HG03520 (cell line): ENCODE results near the gene CDH13.

Experiments used
- ATAC-seq: cut with Tn5 transposase; IDR thresholded peaks from one replicate; pipeline ENCODE4 v1.9.1; 2021; ENCODE audit warnings: mild to moderate bottlenecking, moderate library complexity; ENCODE audit not compliant: unreplicated experiment

The CDH13 gene

DNA sequence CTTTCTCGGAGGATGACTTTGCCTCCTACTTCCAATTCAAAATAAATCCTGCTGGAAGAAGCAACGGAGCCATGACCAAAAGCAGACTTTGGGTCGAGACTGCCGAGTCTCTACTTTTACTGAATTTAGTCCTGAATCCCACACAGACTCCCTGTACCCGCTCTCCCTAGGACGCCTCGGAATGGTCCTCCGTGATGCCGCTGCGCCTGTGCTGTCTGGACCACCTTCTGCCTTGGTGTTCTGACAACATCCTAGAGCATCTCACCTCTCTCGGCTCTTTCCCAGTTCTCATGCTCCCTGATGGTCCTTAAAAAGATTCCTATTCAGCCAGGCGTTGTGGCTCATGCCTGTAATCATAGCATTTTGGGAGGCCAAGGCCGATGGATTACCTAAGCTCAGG, 999.9 kb downstream of the CDH13 start:
- ATAC-seq = no peak

DNA sequence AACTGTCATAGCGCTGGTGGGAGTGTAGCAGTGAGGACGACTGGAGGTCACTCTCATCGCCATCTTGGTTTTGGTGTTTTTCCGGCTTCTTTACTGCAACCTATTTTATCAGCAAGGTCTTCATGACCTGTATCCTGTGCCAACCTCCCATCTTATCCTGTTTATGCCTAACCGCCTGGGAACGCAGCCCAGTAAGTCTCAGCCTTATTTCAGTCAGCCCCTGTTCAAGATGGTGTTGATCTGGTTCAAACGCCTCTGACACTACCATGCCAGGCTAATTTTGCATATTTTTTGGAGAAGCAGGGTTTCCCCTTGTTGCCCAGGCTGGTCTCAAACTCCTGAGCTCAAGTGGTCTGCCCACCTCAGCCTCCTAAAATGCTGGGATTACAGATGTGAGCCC, 1001.2 kb downstream of the CDH13 start:
- no peak for ATAC-seq

DNA sequence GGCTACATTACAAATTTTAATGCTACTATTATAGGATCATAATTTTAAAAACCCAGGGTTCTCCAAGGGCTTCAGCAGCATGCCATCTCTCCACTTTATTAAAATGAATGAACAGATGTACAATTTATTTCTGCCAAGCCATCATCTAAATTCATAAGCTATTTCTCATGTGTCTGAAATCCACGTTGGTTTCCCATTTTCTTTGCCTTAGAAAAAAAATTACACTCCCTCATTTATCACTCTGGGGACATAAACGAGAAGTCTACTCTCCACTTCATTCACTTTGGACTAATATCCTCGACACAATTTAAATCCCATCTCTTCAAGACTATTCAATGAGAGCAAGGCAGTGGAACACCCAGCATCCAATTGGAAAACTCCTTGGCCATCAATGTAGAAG, 1002.7 kb downstream of the CDH13 start:
- no peak for ATAC-seq

DNA sequence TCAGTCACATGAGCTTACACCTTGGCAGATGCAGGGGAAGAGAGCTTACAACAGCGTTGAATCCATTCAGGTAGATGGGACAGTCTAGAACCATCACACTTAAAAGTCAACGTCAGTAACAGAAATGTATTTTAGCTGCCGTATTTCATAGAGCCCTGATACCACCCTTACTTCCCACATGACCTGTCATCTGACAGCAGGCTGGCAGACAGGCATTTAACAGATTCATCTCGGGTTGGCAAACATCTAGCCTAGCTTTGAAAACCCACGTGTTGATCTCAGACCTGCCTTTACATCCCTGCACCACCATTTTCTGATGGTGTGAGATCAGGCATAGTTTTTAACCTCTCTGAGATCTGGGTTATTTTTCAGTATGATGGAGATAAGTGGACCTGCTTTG, 1003.1 kb downstream of the CDH13 start:
- no peak for ATAC-seq

DNA sequence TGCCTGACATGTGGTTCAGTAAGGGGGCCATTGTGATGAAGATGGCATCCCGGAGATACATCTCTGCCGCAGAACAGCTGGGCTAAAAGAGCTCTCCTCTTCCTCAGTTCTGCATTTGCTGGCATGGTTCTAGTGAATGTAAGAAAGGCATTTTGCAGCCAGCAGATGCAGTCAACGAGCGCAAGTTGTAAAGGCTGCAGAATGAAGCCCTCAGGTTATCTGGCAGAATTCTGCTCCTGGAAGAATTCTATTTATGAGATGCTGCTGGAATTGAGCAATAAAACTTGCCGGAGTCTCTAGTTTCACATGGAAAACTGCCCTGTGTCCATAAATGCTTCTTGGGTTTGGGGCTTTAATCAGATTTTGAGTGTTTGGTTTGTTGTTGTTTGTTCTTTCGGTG, 1004.2 kb downstream of the CDH13 start:
- no peak for ATAC-seq

DNA sequence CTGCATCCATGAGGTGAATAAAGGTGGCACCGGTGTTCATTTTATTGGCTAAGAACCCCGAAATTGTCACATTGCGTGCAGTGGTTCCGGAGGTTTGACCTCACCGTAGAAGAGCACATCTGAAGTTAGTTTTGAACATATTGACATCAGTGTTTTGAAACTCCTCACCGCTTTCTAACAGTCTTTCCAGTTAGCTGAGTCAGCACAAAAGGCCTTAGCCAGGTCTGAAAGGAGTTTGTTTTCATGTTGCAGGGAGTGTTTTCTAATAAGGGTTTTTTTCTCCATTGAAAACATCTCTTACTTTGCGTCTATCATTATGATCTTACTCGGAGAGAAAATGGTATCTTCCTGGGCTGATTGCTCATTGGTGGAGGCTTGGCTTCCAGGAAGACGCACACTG, 1006.5 kb downstream of the CDH13 start:
- no peak for ATAC-seq

DNA sequence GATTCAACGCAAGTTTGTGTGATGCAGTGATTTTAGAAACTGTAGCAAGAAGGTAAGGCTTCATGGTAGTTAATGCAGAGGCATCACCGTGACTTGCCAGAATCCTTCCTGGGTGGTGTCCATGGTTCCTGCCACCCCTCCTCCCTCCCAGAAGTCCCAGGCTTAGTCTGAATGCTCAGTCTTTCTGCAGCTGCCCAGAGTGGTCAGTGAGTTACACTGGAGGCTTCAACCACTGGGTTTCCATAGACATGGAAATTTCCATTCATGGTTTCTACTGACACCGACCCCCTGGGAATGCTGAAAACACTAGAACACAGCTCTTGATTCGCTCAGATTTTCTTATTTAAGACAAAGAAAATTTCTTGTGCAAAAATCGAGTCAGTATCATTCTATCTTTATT, 1021.6 kb downstream of the CDH13 start:
- no peak for ATAC-seq

DNA sequence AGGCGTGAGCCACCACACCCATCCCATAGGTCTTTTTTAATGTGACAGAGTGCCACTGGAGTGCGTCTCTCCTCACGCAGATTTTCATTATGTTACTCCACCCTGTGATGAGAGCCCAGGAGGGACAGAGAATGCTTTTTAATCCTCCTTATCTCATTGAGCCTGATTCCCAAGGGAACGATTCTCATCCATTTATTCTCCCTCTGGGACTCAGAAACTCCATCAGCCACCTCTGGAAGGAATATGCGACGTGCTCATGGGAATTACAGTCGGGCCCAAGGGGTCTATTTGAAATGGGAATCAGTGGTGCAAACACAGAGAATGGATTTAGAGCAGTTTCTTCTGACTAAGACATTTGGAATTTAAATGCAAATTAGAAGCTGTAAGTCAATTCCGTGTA, 1025.1 kb downstream of the CDH13 start:
- no peak for ATAC-seq

DNA sequence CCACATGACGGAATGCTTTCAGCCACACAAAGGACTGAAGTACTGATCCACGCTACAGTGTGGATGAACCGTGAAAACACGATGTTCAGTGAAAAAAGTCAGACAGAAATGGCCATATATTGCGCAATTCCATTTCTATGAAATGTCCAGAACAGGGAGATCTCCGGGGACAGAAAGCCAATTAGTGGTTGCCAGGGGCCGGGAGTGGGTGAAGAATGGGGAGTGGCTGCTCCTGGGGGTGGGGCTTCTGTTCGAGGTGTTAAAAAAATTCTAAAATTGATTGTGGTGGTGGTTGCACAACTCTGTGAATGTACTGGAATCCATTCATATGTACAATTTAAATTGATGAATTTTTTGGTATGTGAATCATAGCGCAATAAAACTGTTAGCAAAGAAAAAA, 1026.2 kb downstream of the CDH13 start:
- no peak for ATAC-seq

DNA sequence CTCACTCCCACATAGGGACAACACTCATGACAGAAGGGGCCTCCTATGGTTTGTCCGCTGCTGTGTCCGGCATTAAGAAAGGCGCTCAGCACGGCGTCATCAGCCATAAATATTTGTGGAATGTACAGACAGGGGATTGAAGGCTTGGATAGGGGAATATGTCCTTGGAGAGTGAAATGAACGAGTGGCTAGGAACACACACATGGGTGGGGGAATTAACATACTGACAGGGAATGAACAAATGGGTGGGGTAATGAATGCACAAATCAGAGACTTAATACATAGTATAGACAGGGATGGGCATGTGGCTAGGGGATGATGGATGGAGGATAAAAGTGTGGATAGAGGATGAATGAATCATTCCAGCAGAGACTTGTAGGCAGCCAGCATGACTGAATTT, 1027.0 kb downstream of the CDH13 start:
- ATAC-seq = no peak

DNA sequence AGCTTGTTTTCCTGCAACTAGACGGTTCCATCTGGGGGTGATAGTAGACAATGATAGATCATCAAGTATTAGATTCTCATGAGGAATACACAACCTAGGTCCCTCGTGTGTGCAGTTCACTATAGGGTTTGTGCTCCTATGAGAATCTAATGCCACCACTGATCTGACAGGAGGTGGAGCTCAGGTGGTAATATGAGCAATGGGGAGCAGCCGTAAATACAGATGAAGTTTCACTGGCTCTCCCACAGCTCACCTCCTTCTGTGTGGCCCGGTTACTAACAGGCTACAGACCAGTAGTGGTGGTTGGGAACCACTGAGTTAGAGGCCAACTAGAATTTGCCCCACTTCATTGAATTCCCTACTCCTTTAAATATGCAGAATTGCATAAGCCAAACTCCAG, 1033.5 kb downstream of the CDH13 start:
- ATAC-seq = no peak

DNA sequence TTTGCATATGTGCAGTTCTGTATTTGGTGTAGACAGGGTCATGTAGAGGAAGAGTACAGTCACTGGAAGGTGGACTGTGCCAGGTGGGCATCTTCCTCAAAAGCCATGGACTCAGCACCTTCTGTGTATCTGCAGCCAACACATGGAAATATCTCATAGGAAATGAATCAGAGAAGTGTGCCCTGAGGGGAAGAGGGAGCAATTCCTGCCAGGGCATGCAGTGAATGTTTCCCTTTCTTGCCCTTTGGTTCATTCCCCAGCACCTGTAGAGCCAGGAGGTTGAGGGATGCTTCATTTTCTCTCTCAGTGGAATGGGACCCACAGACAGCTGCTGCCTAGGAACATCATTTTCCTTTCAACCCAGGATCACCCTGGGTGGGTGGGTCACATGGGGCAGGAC, 1034.9 kb downstream of the CDH13 start:
- ATAC-seq = no peak

DNA sequence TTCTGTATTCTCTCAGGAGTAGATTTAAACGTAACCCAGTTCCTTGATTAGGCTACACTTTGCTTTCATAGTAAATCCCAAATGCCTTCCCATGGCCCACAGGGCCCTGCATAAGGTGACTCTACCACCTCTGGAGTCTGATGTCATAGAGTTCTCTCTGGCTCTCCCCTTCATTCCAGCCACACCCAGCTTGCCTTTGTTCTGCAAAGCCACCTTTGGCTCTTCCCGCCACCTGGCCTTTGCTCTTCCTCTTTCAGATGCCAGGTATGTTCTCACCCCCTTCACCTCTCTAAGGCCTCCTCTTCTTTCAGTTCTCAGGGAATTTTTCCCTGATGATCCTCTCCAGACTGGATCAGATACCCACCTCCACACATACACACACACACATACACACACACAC, 1039.7 kb downstream of the CDH13 start:
- ATAC-seq = no peak

DNA sequence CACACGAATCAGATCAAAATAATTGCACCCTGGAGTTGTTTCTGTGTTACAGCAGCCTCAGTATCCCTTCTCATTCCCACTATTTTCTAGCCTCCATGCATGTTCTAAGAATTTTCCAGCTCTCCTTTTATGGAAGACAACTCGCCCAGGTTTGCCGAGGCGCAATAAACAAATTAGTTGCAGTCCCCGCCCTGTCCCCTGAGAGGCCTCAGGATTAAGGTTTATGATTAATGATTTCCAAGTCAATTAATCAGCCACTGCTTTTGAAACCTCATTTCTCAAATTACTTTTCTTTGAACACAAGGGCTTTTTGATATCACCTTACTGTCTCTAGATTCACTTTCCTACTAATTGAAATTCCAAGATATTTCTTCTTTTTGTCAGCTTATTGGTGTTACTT, 1042.7 kb downstream of the CDH13 start:
- ATAC-seq = no peak

DNA sequence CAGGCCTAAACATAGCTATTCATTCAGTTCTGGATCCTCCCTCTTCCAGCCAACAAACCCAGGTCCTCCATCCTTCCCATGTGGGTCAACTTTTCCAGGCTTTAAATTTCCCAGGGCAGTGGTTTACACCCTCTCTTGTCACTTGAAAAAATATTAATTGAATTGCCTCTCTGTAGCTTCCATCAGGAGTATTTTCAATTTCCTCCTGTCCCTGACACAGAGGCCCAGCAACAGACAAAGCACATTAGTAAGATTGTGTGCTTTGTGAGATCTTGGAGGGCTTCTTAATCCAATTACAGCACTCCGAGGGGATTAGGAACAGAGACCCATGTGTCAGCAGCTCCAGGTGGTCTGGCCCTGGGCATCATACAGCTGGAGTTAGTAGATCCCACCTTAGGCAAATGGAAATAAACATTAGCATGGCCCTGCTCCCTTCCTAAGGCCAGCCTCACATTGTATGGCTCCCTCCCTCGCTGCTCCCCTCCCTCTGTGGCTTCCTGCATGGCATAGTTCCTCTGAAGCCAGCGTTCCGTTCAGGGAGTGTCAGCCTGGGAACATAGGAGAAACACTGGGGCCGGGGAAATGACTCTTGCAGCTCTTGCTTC, 1048.3 kb downstream of the CDH13 start:
- no peak for ATAC-seq

DNA sequence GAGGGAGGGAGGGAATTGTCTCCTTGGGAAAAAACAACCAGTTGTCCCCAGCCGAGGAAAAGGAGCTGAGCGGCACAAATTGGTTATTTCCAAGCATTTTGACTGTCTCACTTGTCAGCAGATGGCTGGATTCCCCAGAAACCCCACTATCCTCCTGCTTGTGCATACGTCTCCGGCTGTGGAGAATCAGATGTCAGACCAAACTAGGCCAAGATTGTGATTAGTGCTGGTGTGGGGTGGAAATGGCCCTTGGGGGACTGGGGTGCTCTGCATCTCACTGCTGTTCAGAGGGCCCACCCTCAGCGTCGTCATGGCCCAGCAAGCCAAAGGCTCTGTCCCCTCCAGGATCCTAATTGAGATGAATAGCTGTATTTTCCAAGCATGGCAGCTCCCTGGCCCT, 1049.3 kb downstream of the CDH13 start:
- ATAC-seq = no peak

DNA sequence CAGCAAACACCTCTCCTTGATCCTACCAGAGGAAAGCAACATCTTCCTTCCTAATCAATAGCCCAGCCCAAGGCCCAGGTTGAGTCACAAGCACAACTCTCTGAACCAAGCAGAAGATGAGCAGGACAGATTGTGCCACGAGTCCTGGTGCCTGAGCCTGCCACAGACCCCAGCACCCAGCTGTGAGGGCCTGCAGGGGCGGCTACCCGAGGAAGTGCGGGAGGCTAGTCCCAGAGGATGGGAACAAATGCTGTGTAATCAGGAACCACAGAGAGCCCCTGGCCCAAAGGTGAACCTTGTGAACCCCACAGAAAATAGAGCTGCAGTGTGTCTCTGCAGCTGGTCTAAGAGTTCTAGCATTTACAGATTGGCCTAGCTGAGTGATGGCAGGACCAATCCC, 1054.2 kb downstream of the CDH13 start:
- no peak for ATAC-seq

DNA sequence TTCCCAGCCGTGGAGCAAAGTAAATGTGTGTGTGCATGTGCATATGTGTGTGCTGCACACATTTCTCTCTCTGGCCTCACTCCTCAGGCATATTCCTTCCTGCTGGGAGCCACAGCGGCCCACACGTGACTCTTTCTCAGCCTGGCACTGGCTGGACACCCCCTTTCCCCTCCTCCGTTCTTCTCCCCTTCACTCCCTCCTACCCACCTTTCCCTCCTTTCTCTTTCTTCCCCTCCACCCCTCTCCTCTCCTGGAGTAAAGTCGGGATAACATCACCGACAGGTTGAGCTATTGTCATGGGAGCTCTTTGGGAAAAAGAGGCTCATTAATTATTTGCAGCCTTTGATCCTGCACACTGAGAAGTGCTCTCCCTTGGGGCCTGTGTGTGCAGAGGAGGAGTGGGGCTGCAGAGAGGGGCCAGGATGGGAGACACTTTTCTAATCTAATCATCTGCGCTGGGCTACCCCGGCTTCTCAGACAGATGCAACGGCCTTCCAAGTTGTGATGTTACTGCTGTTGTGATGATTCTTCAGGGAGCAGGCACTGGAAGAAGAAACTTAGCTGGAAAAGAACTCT, 1054.7 kb downstream of the CDH13 start:
- ATAC-seq = no peak

DNA sequence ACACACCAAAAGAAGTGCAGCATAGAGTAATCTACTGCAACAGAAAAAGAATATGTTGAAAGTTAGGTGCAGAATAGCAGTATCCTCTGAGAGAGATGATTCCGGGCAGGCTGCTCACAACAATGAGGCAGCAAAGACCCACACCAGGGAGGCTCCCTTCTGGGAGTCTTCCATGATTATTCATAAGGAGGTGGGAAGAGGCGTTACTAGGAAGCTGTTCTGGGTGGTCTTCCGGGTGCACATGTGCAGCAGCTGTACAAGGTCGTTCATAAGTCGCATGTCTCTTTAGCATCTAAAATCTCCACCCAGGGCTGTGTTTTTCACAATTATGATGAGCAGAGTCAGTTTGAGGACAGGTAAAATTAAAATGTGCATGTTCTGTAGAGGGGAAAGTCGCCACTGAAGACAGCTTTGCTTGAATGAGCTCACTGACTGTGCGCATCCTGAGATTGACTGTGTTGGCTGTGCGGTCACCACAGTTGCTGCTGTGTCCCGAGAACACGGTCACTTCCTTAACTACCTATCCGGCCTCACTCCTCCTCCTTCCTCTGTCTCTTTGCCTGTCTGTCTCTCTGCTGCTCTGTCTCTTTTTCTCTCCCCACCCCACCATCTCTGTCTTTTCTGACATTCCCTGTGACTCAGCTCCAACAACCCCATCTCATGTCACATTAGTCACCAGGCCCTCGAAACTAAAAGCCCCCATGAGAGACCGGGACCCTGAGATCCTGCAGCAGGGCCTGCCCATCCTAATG, 1055.5 kb downstream of the CDH13 start:
- no peak for ATAC-seq

DNA sequence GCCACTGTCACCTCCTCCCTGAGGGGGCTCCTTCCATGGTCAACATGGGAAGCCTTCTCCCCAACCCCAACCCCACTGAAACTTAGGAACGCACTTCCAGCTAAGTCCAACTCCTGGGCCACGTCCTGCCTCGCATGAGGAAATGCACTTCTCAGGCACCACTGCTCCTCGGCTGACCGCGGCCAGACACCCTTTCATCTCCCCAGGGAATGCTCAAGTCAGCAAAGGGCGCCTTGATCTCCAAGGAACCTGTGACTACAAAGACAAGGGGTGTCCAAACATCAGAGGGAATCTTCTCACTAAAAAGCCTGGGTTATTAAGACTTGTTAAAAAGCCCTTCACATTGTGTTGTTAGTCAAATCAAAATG, 1056.1 kb downstream of the CDH13 start:
- no peak for ATAC-seq

DNA sequence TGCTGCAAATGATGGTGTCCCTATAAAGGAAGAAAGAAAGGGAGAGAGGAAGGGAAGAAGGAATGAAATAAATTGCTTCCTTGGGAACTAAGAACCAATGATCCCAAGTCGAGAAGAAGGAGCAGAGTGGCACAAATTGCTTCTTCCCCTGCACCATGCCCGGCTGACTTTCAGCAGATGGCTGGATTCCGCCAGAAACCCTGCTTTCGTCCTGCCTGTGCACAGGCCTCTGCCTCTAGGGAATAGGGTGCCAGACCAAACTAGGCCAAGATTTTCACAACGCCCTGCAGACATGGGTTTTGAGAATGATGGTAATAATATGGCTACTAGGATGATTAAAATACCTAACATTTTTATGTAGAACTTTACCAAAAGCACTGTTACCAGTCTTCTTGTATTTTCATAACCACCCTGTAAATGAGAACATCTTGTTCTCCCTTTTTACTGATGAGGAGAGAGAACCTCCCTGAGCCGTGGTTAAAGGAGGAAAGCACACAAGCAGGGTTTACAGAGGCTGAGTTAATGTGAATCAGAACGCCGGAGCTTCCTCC, 1058.9 kb downstream of the CDH13 start:
- ATAC-seq = no peak

DNA sequence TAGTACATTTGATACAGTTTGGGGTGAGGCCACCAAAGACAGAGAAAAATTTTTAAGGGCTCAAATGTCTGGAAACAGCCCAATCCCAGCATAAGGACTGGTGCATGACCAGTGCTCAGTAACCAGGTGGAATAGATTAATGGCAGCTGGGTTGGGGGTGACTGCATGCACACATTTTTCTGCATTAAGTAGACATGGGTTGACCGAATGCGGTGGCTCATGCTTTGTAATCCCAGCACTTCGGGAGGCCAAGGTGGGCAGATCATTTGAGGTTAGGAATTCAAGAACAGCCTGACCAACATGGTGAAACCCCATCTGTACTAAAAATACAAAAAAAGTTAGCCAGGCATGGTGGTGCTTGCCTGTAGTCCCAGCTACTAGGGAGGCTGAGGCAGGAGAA, 1060.0 kb downstream of the CDH13 start:
- ATAC-seq = no peak
